Progenitor cell of endocrine pancreas (in vitro differentiated cells): Measurements from ENCODE around the gene BSND. TPM values are rescaled to one million over a fixed set of nuclear protein-coding genes. Genes with fewer than 3 reads are reported as not detected.

ENCODE experiments used
- DNase-seq: peaks from one replicate; pipeline ENCODE4 v3.0.0; 2021; ENCODE audit warnings: low spot score; ENCODE audit not compliant: unreplicated experiment
- H3K27ac Mint-ChIP-seq: 2 replicates; pipeline ENCODE4 v1.8.0; 2021; ENCODE audit warnings: mild to moderate bottlenecking, moderate library complexity, mixed read lengths
- H3K27me3 Mint-ChIP-seq: 2 replicates; pipeline ENCODE4 v1.8.0; 2021; ENCODE audit warnings: mixed read lengths
- H3K36me3 Mint-ChIP-seq: 2 replicates; pipeline ENCODE4 v1.8.0; 2022; ENCODE audit warnings: mixed read lengths; ENCODE audit not compliant: insufficient read depth
- H3K4me1 Mint-ChIP-seq: 2 replicates; pipeline ENCODE4 v1.8.0; 2021; ENCODE audit warnings: low read depth, mixed read lengths
- H3K4me3 Mint-ChIP-seq: 2 replicates; pipeline ENCODE4 v1.8.0; 2021; ENCODE audit warnings: low read depth, mild to moderate bottlenecking, moderate library complexity, mixed read lengths
- H3K9me3 Mint-ChIP-seq: 2 replicates; pipeline ENCODE4 v1.8.0; 2021; ENCODE audit warnings: low read depth, mixed read lengths
- total RNA-seq: library from RNA; stranded (reverse); gene quantifications from 2 replicates; pipeline ENCODE4 v1.2.1, GENCODE V29; 2021
- TF ChIP-seq, protein P1 (sequence below): fragments of 200-600 bp; sonication (generic); IDR thresholded peaks from one replicate; pipeline ENCODE4 v1.5.0; 2021; ENCODE audit warnings: antibody characterized with exemption, mild to moderate bottlenecking; ENCODE audit not compliant: unreplicated experiment

The BSND gene
- total RNA-seq, 1 donor from 2014 or later, result not detected

DNA sequence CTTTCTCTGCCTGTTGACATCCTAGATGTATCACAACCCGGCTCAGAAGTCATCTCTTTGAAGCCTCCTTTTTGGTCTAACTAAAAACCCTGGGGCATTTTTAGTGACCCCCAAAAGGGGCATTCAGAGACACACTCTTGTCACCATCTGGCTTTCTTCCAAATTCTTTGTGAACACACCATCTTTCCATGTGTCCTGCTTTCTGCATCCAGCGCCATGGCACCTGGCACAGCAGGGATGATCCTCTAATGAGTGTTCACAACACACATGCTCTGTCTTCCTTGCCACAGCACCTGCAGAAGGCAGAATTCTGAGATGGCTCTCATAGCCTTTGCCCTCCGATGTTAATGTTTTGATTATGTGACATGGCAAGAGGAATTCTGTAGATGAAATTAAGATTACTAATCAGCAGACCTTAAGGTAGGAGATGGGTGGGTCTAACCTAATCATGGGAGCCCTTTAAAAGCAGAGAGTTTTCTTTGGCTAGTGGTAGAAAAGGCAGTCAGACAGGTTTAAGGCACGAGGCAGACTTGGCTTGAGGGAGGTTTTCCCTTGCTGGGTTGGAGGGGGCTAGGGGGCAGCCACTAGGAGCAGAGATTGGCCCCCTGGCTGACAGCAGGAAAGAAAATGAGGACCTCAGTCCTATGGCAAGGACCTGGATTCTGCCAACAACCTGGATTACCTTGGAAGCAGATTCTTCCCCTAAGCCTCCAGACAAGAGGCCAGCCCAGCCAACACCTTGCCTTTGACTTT lies 23.2 kb upstream of the BSND start:
- Mint-ChIP-seq H3K4me3 (no peak overlapping the region), H3K36me3 (no peaks in the 10 kb centered on the region), H3K27ac (no peak overlapping the region), H3K4me1 (peaks cover 3% of the 10 kb centered on the region), H3K27me3 (peaks cover 56% of the 10 kb centered on the region), H3K9me3 (no peaks in the 10 kb centered on the region)
- TF ChIP-seq, protein P1, sequence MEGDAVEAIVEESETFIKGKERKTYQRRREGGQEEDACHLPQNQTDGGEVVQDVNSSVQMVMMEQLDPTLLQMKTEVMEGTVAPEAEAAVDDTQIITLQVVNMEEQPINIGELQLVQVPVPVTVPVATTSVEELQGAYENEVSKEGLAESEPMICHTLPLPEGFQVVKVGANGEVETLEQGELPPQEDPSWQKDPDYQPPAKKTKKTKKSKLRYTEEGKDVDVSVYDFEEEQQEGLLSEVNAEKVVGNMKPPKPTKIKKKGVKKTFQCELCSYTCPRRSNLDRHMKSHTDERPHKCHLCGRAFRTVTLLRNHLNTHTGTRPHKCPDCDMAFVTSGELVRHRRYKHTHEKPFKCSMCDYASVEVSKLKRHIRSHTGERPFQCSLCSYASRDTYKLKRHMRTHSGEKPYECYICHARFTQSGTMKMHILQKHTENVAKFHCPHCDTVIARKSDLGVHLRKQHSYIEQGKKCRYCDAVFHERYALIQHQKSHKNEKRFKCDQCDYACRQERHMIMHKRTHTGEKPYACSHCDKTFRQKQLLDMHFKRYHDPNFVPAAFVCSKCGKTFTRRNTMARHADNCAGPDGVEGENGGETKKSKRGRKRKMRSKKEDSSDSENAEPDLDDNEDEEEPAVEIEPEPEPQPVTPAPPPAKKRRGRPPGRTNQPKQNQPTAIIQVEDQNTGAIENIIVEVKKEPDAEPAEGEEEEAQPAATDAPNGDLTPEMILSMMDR, result no peak
- DNase-seq, result no peak

DNA sequence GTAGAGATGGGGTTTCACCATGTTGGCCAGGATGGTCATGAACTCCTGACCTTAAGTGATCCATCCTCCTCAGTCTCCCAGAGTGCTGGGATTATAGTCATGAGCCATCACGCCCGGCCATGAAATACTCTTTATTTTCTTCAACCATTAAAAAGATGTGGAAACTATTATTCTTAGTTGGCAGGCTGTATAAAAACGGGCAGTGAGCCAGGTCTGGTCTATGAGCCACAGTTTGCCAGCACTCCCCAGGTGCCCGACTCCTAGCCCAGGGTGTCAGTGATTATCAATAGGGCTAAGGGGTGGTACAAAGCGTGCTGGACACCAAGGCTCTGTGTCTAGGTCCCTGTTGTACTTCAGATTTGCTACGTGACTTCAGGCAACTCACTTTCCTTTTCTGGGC lies 22.0 kb upstream of the BSND start:
- Mint-ChIP-seq H3K4me3 (no peak overlapping the region), H3K9me3 (no peaks in the 10 kb centered on the region), H3K36me3 (no peaks in the 10 kb centered on the region), H3K27me3 (peaks cover 56% of the 10 kb centered on the region), H3K4me1 (peaks cover 5% of the 10 kb centered on the region), H3K27ac (no peak overlapping the region)
- TF ChIP-seq, protein P1, result no peak
- no peak for DNase-seq

DNA sequence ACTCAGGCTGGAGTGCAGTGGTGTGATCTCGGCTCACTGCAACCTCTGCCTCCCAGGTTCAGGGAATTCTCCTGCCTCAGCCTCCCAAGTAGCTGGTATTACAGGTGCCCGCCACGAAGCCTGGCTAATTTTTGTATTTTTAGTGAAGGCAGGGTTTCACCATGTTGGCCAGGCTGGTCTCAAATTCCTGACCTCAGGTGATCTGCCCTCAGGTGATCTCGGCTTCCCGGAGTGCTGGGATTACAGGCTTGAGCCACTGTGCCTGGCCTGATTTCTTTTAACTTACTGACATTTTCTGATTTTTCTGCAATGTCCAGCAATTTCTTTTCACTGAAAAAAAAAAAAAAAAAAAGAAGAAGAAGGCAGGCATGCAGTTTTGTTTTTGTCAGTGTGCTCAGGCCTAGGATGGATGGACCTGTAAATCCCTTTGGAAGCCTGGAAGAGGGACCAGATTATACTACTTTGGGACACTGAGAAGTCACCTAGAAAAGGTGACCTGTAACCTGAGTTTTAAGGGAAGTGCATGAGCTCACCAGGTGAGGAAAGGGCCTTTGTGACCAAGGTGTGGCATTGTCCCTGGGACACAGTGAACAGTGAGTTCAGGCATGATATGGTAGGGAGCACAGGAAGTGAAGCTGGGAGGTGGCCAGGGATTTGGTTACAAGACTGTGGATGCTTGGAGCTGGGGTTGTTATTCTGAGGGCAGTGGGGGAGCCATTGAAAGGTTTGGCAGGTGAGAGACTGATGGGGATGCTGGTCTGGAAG lies 21.0 kb upstream of the BSND start:
- H3K27me3 Mint-ChIP-seq, result peaks cover 65% of the 10 kb centered on the region
- H3K27ac Mint-ChIP-seq, result no peak overlapping the region
- no peak for DNase-seq
- no peaks in the 10 kb centered on the region for H3K9me3 Mint-ChIP-seq
- H3K4me1 Mint-ChIP-seq, result peaks cover 5% of the 10 kb centered on the region
- TF ChIP-seq, protein P1, result no peak
- no peak overlapping the region for H3K4me3 Mint-ChIP-seq
- no peaks in the 10 kb centered on the region for H3K36me3 Mint-ChIP-seq

DNA sequence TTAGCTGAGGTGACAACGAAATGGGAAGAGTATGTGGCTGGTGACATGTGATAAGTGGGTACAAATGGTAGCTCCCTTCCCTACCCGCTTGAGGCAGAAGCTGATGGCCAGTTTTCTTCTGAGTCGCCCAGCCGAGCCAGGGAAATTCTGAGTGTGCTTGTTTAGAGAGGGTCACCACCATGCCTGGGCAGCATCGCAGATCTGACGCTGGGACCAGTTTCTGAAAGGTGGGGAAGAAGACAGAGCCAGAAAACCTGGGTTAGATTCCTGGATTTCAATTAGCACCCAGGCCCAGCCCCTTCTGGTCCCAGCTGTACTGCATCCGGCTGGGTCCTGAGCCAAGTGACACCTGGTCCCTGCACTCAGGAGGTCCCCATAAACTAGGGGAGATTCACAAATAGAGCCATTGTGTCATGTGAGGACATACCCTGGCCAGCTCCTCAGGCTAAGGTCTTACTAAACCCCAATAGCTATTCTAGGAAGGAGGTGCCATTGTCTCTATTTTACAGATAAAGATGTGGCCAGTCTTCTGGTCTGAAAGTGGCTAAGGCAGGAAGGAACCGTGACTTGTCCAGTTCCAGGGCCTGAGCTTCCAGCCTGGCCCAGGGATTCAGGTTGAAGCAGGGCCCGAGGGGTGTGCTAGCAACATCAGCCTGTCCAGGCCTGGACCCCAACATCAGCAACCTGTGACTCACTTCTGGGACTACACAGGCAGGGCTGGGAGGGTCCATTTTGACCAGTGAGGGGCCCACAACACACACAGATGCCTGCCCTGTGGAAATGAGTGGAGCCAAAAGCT lies 20.0 kb upstream of the BSND start:
- TF ChIP-seq, protein P1, result no peak
- Mint-ChIP-seq H3K9me3 (no peaks in the 10 kb centered on the region), H3K27ac (no peak overlapping the region), H3K4me3 (no peak overlapping the region), H3K4me1 (peaks cover 5% of the 10 kb centered on the region), H3K36me3 (no peaks in the 10 kb centered on the region), H3K27me3 (peaks cover 70% of the 10 kb centered on the region)
- DNase-seq, result no peak

DNA sequence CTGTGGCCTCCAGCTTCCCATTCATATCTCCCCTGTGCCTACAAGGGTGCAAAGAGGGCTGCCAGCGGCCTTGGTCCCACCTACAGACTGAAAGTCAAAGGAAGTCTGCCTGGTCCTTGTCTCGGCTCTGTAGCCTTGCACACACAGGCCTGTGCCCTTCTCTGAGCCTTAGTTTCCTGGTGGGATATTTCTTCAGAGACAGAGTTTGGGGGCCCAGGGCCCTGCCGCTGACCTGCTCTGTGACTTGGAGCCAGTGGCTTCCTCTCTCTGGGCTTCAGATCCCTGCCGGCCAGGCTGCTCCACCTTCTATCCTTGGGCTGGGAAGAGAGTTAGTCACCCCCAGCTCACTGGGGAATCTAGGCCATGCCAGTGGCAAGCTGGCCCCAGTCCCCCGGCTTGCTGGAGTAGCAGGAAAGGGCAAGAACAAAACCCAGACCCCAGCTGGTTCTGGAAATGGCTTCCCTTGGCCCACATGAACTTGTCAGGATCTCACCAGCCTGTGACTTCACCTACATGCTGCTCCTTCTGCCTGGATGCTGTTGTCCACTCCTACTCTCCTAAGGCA lies 19.3 kb upstream of the BSND start:
- no peaks in the 10 kb centered on the region for H3K9me3 Mint-ChIP-seq
- no peaks in the 10 kb centered on the region for H3K36me3 Mint-ChIP-seq
- peak overlapping the region; percentile 45 for H3K4me3 Mint-ChIP-seq
- H3K27ac Mint-ChIP-seq, result no peak overlapping the region
- DNase-seq, result no peak
- peaks cover 72% of the 10 kb centered on the region for H3K27me3 Mint-ChIP-seq
- peaks cover 5% of the 10 kb centered on the region for H3K4me1 Mint-ChIP-seq
- TF ChIP-seq, protein P1, result no peak
